Measurements from ENCODE around the gene GAS2.

DNA sequence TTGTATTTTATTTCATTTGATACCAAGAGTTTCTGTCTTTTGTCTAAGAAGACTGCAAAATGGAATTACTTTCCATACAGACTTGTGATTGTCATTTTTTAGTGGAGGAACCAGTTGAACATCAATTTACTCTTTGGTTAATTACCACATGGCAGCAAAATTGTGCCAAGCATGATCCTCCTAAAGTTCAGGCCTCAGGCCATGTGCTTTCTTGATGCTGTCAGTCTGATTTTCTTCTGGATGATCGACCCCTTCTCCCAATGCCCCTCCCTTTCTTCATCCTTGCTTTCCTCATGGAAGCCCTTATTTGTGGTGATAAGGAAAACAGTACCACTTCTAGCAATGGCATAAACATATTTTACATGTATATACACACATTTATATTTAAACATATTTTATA is 87.0 kb downstream of the GAS2 start:
- TF ChIP-seq, protein P1, sequence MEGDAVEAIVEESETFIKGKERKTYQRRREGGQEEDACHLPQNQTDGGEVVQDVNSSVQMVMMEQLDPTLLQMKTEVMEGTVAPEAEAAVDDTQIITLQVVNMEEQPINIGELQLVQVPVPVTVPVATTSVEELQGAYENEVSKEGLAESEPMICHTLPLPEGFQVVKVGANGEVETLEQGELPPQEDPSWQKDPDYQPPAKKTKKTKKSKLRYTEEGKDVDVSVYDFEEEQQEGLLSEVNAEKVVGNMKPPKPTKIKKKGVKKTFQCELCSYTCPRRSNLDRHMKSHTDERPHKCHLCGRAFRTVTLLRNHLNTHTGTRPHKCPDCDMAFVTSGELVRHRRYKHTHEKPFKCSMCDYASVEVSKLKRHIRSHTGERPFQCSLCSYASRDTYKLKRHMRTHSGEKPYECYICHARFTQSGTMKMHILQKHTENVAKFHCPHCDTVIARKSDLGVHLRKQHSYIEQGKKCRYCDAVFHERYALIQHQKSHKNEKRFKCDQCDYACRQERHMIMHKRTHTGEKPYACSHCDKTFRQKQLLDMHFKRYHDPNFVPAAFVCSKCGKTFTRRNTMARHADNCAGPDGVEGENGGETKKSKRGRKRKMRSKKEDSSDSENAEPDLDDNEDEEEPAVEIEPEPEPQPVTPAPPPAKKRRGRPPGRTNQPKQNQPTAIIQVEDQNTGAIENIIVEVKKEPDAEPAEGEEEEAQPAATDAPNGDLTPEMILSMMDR (IDR thresholded peaks at IDR 0.05): no peak
- TF ChIP-seq POLR2A (IDR thresholded peaks at IDR 0.05): no peak
